DMS79 treated with DMSO at 0.1 percent for 48 hours (cell line): ENCODE results near the gene RREB1.

Source experiments
- DNase-seq: peaks from one replicate; lab custom pipeline; 2025; lab: John Stamatoyannopoulos, UW

Gene RREB1

DNA sequence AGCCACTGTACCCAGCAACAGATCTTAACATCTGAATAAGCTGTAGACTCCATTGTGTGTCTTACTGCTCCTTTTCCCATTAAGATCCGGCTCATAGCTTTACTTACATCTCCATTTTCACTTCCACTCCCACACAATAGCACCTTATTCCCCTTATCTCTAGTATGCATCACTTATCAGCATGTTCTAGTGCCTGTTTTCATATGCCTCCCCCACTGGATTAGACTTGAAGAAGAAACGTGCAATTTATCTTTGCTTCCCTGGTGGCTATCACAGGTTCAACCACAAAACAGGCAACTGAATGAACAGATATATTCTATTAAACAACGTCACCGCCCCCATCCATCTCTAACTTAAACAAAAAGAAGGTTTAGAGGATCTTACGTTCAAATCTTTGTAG, 193.2 kb downstream of the RREB1 start:
- DNase-seq, result no peak
